ENCODE data around the gene PRR36.

DNA sequence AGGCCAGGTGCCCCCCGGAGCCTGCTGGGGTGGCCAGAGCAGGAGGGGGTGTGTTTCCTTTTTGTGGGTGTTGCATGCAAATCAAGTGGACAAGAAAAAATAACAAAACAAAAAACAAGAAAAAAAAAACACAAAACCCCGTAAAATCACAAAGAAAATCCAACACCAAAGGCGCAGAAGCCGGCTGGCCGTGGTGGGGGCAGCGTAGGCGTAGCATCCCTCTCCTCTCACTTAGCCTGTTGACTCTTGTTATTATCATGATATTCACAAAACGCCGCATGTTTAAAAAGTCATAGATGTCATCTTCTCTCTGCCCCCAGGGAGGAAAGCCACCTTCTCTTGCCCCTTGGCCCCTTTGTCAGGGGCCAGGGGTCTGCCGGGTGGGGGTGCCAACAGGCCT lies 39.5 kb upstream of the PRR36 start:
- TF ChIP-seq POLR2A (IDR thresholded peaks at IDR 0.05) (no peak), POLR2AphosphoS5 (IDR thresholded peaks at IDR 0.05) (no peak), EP300 (IDR thresholded peaks at IDR 0.05) (no peak)
- TF ChIP-seq, protein P1, sequence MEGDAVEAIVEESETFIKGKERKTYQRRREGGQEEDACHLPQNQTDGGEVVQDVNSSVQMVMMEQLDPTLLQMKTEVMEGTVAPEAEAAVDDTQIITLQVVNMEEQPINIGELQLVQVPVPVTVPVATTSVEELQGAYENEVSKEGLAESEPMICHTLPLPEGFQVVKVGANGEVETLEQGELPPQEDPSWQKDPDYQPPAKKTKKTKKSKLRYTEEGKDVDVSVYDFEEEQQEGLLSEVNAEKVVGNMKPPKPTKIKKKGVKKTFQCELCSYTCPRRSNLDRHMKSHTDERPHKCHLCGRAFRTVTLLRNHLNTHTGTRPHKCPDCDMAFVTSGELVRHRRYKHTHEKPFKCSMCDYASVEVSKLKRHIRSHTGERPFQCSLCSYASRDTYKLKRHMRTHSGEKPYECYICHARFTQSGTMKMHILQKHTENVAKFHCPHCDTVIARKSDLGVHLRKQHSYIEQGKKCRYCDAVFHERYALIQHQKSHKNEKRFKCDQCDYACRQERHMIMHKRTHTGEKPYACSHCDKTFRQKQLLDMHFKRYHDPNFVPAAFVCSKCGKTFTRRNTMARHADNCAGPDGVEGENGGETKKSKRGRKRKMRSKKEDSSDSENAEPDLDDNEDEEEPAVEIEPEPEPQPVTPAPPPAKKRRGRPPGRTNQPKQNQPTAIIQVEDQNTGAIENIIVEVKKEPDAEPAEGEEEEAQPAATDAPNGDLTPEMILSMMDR (IDR thresholded peaks at IDR 0.05) = no peak
